ENCODE data around the gene PRR5.

Gene PRR5

DNA sequence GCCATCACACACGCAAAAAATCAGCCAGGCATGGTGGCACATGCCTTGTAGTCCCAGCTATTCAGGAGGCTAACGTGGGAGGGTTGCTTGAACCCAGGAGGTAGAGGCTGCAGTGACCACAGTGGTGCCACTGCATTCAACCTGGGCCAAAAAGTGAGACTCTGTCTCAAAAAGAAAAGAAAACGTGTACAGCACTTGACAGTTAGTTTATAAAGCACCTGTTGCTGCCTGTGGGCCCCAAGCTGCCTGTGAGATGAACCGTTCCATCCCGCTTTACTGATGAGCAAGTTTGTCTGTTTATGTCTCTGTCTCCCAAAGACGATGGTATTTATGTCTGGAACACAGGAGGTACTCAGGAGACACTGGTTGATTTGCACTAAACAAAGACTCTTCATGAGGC lies 1.5 kb upstream of the PRR5 start:
- no peak for DNase-seq (ENCODE audit: low read depth)
- TF ChIP-seq, protein P1, sequence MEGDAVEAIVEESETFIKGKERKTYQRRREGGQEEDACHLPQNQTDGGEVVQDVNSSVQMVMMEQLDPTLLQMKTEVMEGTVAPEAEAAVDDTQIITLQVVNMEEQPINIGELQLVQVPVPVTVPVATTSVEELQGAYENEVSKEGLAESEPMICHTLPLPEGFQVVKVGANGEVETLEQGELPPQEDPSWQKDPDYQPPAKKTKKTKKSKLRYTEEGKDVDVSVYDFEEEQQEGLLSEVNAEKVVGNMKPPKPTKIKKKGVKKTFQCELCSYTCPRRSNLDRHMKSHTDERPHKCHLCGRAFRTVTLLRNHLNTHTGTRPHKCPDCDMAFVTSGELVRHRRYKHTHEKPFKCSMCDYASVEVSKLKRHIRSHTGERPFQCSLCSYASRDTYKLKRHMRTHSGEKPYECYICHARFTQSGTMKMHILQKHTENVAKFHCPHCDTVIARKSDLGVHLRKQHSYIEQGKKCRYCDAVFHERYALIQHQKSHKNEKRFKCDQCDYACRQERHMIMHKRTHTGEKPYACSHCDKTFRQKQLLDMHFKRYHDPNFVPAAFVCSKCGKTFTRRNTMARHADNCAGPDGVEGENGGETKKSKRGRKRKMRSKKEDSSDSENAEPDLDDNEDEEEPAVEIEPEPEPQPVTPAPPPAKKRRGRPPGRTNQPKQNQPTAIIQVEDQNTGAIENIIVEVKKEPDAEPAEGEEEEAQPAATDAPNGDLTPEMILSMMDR (IDR thresholded peaks at IDR 0.05; ENCODE audit: low read depth, low read length, missing control alignments) = no peak
- in situ Hi-C loops (cut with HindIII; ENCODE audit: low sequenced_read_pairs) = no loop called here
- H3K4me3 ChIP-seq (ENCODE audit: low read depth, low read length) = no peak overlapping the region

DNA sequence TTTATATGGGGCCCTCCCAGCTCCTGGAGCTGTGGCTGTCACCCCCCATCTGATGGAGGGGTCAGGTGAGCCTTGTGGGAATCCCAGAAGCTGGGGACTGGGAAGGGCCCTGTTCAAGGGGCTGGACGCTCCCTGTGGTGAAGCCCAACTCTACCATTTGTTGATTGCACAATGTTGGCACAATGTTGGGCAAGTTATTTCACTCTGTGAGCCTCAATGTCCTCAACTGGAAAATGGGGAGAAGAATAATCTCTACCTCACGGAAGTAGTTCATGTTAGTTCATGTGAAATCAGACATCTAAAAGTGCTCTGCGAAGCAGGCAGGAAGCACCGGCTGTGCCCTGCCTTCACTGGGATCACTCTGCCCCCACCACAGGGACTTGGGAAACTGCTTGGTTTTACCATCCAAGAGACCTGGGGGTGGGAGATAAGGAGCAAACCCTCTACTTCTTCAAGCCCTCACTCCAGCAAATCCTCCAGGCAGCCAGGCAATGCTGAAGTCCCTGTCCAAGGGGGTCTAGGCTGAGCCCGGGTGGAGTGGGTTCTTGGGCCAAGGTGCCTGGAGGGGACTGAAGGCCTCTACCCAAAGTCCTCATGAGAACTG lies 715 bp upstream of the PRR5 start:
- no peak overlapping the region for H3K4me3 ChIP-seq (ENCODE audit: low read depth, low read length)
- no peak for DNase-seq (ENCODE audit: low read depth)
- TF ChIP-seq, protein P1 (IDR thresholded peaks at IDR 0.05; ENCODE audit: low read depth, low read length, missing control alignments) = no peak
- in situ Hi-C loops (cut with HindIII; ENCODE audit: low sequenced_read_pairs) = no loop called here

DNA sequence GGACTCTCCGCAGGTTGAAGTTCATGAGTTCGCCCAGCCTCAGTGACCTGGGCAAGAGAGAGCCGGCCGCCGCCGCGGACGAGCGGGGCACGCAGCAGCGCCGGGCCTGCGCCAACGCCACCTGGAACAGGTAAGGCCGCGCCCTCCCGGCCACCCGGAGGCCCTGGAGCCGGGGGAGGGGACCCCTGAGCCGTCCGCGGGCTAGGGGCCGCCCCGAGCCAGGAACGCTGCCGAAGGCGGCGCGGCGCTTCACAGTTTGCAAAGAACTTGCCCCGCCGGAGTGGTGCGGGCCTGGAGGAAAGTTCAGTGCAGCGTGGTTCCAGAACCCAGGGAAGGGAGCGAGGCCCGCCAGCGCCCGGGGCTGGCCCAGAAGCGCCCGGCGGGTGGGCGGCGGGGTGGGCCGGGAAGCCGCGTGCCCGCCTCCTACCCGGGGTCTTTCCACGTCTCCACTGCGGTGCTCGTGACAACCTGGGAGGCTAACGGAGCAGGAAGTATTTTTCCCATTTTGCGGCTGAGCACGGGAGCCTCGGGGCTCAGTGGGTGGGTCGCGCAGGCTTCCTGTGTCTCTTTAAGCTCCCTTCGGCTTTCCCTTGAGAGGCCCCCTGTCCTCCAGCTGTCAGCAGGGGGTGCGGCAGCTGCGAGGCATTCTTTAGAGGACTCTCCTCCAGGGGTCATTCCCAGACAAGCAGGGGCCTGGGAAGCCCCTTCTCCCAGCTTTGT lies 635 bp downstream of the PRR5 start:
- in situ Hi-C loops (cut with HindIII; ENCODE audit: low sequenced_read_pairs) = no loop called here
- peak overlapping the region; percentile 44 for H3K4me3 ChIP-seq (ENCODE audit: low read depth, low read length)
- DNase-seq (ENCODE audit: low read depth) = no peak
- TF ChIP-seq, protein P1 (IDR thresholded peaks at IDR 0.05; ENCODE audit: low read depth, low read length, missing control alignments) = no peak

DNA sequence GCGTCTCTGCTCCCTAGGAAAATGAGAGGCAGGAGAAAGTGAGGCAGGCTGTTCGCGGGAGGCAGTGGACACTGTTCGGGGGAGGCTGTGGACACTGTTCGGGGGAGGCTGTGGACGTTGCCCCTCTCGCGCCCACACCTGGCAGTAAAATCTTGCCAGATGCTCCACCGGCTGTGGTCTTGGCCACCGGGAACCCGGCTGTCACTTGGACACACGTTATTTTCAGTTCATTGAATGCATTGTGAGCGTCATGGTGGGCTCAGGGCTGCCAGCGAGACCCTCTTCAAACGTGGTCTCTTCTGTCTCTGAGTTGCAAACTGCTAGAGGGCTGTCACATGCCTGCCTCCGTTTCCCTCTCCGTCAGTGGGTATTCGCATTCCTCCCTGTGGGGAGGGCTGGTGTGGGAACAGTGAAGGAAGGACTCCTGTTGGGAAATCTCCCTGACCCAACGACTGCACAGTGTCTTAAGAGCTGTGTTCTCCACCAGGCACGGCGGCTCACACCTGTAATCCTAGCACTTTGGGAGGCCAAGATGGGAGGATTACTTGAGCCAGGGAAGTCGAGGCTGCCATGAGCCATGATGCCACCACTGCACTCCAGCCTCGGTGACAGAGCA lies 1.4 kb downstream of the PRR5 start:
- TF ChIP-seq, protein P1 (IDR thresholded peaks at IDR 0.05; ENCODE audit: low read depth, low read length, missing control alignments) = no peak
- H3K4me3 ChIP-seq (ENCODE audit: low read depth, low read length) = peak overlapping the region; percentile 44
- DNase-seq (ENCODE audit: low read depth) = no peak
- in situ Hi-C loops (cut with HindIII; ENCODE audit: low sequenced_read_pairs) = no loop called here

DNA sequence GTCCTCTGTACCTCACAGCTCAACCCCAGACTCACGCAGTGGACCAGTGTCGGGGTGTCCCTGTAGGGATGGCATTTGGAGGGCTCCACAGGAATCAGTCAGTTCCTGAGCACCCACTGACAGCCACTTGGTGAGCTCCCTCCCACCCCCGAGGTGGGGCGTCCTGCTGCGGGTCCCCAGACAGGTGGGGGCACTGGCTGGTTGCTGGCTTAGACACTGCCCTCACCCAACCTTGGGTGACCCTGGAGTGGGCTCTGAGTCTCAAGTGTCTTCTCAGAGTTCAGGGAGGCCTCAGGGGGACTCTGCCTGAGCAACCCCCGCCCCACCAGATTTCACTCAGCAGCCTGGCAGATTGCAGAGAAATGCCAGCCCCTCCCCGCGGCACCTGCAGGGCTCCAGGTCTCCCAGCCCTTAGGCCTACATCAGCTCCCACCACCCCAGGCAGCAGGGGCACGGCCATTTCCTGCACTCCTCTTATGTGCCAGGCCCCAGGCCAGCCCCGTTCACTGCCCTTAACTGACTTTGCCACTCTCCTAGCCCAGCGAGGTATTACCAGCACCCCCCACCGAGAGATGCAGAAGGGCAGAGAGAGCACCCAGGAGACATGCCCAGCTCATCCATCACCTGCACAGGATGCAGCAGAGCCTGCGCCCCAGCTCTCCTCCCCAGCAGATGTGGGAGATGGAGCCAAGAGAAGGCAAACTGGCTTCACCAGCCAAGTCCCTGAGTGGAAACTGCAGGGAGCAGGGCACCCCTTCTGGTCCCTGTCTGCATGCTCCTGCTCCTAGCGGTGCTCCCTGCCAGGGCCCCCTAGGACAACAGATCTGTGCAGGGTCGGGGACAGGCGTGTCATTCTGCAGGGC lies 2.4 kb downstream of the PRR5 start:
- TF ChIP-seq, protein P1 (IDR thresholded peaks at IDR 0.05; ENCODE audit: low read depth, low read length, missing control alignments) = no peak
- no peak overlapping the region for H3K4me3 ChIP-seq (ENCODE audit: low read depth, low read length)
- in situ Hi-C loops (cut with HindIII; ENCODE audit: low sequenced_read_pairs) = no loop called here
- DNase-seq (ENCODE audit: low read depth) = no peak

DNA sequence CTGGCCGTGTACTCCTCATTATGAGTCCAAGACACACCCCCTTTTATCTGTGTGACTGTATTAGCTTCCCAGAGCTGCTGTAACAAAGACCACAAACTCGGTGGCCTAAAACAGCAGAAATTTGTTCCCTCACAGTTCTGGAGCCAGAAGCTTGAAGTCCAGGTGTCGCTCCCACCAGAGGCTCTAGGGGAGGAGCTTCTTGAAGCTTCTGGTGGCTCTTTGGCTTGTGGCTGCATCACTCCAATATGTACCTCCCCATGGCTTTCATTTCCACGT lies 3.0 kb downstream of the PRR5 start:
- no peak for DNase-seq (ENCODE audit: low read depth)
- TF ChIP-seq, protein P1 (IDR thresholded peaks at IDR 0.05; ENCODE audit: low read depth, low read length, missing control alignments) = no peak
- no peak overlapping the region for H3K4me3 ChIP-seq (ENCODE audit: low read depth, low read length)
- in situ Hi-C loops (cut with HindIII; ENCODE audit: low sequenced_read_pairs) = no loop called here

Measured in astrocyte of the cerebellum (primary cell).